GM20000 (cell line): ENCODE results near the gene CCNA2.

Source experiments
- DNase-seq: peaks from one replicate; pipeline ENCODE4 v3.0.0; 2012; ENCODE audit warnings: low spot score
- TF ChIP-seq, protein P1 (sequence below): IDR thresholded peaks from 2 replicates; pipeline ENCODE4 v1.5.1; 2012; ENCODE audit warnings: mild to moderate bottlenecking, control low read depth; ENCODE audit errors: extremely low read depth, missing control alignments

CCNA2 gene

GRCh38 chr4:121786221-121786620, 37.5 kb downstream of the CCNA2 start:
- TF ChIP-seq, protein P1, sequence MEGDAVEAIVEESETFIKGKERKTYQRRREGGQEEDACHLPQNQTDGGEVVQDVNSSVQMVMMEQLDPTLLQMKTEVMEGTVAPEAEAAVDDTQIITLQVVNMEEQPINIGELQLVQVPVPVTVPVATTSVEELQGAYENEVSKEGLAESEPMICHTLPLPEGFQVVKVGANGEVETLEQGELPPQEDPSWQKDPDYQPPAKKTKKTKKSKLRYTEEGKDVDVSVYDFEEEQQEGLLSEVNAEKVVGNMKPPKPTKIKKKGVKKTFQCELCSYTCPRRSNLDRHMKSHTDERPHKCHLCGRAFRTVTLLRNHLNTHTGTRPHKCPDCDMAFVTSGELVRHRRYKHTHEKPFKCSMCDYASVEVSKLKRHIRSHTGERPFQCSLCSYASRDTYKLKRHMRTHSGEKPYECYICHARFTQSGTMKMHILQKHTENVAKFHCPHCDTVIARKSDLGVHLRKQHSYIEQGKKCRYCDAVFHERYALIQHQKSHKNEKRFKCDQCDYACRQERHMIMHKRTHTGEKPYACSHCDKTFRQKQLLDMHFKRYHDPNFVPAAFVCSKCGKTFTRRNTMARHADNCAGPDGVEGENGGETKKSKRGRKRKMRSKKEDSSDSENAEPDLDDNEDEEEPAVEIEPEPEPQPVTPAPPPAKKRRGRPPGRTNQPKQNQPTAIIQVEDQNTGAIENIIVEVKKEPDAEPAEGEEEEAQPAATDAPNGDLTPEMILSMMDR: no peak
- no peak for DNase-seq

DNA sequence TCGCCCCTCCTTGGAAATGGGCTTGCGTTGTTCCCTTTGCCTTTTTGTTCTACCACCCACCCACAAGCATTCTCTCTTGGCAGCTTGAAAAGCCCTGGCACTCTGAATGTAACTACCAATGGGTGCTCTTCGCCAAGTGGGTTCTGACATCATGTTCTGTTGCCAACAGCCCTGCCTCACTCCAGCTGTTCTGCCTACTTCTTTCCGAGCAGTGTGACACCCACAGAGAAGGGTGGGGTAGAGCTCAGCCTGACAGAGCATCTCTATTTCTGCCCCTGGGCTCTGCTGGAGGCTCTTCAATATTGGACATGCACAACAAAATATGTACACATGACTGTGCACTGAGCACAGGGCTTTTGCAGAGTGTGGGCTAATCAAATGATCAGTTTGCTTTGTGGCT, 38.2 kb downstream of the CCNA2 start:
- TF ChIP-seq, protein P1: no peak
- no peak for DNase-seq

DNA sequence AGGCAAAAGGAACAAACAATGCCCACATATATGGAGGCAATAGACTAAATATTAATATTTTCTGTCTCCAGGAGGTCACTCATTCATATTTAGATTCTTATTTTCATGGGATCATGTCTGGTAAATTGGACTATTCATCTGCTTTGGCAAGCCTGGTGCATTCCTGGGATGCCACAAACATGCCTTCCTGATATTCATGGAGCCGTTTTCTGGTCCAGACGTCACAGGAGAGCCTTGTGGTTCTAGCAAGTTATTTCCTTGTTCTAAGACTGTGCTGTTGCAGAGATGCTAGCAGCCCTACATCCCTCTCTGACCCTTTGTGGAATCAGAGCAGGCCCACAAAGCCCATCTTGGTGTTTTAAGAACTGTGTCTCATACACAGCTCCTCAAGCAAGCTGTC, 38.7 kb downstream of the CCNA2 start:
- no peak for DNase-seq
- TF ChIP-seq, protein P1: no peak

- DNase-seq: no peak
- TF ChIP-seq, protein P1: no peak
These were observed 39.3 kb downstream of the CCNA2 start for GRCh38 chr4:121784401-121784800.

- no peak for DNase-seq
- TF ChIP-seq, protein P1: no peak
These were observed 40.5 kb downstream of the CCNA2 start for GRCh38 chr4:121783210-121783609.

DNA sequence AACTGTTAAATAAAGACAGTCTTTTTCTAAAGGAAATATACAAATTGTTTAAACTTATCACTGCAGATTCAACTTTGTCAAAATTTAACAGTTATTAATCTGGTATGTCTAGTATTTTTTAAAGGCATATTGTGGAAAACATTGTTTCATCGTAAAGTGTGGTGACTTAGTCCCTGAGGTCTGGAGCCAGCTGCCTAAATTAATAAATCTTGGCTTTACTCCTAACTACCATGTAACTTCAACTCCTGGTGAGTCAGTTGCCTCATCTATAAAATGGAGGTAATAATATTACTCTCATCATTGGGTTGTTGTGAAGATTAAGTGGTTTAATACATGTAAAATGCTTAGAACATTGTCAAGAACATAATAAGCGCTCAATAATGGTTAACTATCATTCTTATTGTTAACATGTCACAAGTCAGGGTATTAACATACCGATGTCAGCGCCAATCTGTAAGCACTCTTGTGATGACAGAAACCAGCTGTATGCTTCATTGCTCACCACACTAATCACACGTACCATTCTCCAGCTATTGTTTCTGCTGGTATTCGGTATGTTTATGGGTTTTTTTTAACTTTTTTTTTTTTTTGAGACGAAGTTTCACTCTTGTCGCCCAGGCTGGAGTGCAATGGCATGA, 44.6 kb downstream of the CCNA2 start:
- DNase-seq: no peak
- TF ChIP-seq, protein P1: no peak

- no peak for DNase-seq
- TF ChIP-seq, protein P1: no peak
These were observed 46.1 kb downstream of the CCNA2 start for GRCh38 chr4:121777625-121778024.
